Raji (cell line): ENCODE measurements around the gene SFTPD.

Experiments used
- POLR2A ChIP-seq: IDR thresholded peaks from 2 replicates; pipeline ENCODE4 v1.6.1; 2011; ENCODE audit warnings: low read depth, low read length, control low read depth; ENCODE audit not compliant: insufficient read depth

SFTPD gene

DNA sequence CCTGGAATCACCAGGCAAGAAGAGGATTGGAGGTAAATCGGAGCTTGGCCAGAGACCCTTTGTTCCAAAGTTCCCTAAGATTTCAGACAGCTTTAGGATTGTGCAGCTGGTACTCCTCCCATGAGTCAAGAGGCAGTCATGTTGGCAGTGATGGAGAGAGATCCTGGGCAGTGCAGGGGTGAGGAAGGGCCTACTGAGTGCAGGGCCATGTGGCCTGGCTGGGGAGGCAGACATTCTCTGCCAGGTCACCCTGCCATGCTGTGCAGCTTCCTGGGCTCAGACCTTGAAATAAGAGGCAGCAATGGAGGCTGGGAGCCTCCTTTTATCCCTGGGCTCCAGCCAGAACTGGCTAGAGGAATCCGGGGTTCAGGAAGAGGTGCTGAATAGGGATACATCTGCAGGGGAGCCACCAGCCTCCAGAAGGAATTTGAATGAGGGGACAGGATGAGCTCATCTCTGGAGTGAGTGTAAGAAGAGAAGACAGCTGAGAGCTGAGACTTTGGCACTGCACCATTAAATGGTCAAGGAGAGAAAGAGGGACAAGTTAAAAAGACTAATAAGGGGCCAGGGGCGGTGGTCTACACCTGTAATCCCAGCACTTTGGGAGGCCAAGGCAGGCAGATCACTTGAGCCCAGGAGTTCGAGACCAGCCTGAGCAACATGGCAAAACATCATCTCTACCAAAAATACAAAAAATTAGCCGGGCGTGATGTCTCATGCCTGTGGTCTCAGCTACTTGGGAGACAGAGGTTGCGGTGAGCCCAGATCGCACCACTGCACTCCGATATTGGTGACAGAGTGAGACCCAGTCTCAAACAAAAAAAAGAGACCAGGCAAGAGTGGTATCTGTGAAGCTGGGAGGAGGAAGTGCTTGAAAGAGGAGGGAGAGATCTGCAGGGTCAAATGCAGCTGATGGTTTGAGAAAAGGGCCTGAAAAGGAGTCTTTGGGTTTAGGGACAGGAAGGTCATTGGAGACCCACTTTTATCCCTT lies 12.0 kb downstream of the SFTPD start:
- no peak for TF ChIP-seq POLR2A

DNA sequence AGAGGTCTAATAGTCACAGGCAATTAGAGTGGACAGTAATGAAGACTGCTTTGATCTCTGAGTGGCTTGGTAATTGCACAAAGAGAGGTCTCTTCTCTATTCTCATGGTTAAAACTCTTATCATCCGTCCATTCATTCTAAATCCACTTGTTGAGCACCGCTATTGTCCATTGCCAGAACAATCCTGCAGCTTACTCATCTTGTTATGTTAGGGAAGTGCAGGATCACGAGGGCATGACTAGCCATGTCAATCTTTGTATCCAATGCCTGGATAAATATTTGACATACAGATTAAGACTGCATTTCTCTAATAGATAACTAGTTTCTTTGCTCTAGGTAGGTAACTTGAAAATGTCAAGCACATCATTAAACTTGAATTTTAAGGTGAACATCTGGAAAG lies 14.9 kb downstream of the SFTPD start:
- no peak for TF ChIP-seq POLR2A

DNA sequence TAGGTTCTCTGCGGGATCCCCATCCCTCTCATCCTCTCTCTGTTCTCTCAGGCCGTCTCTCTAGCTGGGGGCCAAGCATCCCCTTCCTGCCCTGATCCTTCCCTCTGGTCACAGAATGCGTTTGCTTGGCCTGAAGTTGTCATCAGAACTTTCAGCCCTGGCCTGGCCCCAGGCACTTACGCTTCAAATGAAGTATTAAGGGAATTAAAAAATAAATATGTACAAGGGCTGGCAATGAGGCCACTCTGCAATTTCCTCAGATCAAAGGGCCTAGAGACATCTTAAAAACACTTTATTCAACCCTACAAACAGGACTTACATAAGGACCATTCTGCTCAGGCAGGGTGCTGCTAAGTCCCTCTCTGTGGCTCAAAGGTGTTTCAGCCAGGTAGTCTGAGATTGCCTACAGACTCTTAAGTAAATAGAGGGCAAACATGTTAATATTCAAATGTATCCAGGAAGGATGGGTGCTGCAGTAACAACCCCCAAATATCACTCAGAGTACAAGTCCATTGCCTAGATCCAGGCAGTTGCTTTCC lies 16.0 kb downstream of the SFTPD start:
- no peak for TF ChIP-seq POLR2A

DNA sequence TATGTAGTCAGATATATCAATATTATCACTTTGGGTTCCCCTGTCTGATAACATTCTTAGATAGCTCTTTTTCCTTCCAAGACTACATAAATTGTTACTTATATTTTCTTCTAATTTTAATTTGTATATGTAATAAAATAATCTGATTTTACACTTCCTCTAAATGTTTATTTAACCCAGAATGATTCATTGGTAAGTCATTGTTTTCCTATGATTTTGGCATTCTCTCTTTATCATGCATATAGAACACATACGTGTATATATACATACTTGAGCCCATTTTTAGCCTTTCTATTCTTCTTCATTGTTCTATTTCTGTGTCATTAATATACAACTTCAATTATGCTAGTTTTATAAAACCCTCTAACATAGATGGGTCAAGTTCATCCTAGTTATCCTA lies 16.6 kb downstream of the SFTPD start:
- no peak for TF ChIP-seq POLR2A

DNA sequence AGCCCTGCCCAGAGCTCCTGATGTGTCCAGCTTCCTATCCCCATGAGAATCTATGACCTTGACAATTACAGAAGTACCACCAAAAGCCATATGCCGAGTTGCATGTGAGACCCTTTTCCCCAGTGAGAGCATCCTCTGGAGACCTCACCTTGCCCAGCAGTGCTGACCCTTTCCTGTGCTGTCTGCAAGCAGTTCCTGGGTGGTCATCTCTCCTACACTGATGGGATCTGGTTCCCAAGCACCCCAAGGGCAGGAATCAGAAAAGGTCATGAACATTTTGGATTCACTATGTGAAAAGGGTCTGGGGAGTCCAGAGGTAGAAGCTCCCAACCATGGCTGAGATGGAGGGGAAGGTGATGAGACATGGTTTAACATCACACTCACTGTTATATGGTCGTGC lies 18.2 kb downstream of the SFTPD start:
- TF ChIP-seq POLR2A: no peak

DNA sequence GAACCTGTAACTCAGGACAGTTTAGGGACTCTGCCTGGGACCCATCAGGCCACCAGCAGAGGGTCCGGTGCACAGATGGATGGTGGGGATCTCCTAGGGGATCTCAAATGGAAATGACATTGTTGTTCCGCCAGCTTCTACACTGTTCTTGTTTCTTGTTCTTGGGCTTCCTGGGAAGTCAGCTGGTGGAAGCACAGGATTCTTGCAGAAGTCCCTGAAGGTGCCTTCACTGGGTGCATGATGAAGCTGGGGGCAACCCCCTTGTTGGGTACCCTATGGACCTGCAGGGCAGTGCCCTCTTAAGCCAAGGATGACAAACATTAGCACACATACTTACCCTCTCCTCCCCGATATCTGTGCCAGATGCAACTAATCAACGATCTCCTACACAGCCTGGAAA lies 18.6 kb downstream of the SFTPD start:
- TF ChIP-seq POLR2A: no peak

DNA sequence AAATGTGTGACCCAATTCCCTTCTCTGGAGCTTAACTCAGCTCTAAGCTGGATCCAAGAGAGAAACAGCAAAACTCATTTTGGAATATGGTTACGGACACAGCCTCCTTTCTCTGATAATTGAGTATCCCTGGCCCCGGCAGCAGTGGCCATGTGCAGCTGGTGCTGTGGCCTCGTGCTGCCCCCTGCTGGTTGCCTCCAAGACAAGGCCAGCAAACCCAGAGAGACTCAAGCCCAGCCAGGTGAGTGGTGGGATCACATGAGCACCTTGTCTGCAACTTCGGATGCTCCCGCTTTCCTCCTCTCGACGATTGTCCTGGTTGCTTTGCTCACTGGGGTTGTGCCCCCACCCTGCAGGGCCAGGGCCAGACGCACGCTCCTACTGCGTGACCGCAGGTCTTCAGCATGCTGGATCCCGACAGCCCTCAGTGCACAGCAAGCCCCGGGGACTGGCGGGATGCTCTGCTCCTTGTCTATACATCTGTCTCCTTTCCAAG lies 19.4 kb downstream of the SFTPD start:
- TF ChIP-seq POLR2A: no peak

DNA sequence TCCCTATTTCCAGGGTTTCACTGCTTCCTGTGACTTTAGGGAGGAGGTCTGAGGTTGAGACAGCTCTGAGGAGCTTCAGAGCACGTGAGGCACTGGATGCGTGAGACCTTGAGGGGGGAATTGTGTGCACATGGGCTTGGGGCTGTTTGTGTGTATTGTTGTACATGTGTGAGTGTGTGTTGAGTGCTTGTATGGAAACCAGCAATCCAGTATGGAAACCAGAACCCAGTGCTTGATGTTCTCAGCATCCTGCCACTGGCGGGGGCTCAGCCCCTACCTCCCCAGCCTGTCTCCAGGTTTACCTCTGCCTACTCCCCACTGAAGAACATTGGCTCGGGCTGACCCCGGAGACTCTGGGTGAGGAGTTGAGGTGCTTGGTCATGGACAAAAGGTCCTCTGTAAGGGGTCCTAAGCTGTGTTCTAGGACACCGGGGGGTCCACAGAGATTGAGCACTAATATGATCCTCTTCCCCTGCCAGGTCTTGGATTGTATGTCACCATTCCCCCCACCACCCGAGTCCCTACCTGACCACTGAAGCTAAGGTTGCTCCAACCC lies 20.8 kb downstream of the SFTPD start:
- TF ChIP-seq POLR2A: no peak

DNA sequence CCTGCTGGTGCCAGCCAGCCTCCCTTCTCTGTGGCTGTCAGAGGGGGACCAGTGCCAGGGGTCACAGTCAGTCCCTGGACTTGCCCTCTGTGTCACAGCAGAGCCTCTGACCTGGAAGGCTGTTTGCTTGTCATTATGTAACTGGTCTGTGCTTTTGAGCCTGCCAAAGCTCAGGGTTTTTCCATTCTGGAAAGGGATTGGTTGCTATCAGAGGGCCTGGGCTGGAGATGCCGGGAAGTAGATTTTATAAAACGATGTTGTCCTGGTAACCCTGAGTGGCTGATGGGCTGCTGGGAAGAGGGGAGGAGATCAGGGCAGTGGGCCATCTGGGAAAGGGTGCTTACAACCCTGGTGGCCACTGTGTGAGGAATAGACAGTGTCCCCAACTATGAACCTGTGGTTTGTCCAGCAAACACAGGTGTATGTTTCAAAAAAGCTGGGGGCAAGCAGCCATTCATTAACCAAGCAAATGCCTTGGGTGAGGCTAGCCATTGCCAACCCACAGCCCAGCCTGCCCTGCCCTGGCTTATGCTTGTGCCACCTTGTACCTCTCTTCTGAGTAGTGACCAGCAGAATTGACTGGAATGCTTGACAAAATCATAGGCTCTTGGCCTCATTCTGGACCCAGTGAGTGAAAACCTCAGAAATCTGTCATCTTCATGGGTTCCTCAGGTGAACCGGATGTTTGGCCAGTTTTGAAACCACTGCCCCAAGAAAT lies 21.6 kb downstream of the SFTPD start:
- TF ChIP-seq POLR2A: no peak

DNA sequence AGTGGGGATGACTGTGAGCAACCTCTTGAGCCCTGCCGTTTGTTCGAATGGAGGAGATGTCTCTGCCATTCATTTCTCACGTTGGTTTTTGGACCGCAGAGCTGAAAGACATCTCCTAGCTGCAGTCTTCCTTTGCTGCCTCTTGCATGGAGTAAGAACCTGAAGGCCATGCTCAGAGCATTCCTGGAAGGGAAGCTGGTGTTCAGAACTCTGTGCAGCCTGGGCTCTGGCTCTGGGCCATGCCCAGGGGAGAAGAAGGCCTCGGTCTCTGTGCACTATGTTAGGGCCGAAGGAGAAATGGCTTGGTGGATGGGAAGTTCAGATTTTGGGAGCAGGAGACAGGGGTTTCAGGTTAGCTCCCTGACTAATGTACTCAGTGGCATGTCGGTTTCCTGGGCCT lies 22.9 kb downstream of the SFTPD start:
- TF ChIP-seq POLR2A: no peak

DNA sequence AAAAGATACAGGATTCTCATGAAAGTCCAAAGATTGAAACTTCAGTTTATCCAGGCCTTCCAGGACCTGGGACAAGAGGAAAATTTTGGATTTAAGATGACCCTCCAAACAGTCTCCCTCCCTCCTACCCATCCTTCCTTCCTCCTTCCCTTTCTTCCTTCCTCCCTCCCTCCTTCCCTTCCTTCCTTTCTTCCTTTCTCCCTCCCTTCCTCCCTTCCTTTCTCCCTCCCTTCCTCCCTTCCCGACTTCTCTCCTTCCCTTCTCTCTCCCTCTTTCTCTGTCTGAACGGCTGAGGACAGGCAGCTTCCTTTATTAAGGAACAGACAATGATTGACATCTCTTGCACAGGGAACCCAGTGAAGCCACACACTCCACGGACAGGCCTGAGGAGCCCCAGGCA lies 23.3 kb downstream of the SFTPD start:
- no peak for TF ChIP-seq POLR2A

DNA sequence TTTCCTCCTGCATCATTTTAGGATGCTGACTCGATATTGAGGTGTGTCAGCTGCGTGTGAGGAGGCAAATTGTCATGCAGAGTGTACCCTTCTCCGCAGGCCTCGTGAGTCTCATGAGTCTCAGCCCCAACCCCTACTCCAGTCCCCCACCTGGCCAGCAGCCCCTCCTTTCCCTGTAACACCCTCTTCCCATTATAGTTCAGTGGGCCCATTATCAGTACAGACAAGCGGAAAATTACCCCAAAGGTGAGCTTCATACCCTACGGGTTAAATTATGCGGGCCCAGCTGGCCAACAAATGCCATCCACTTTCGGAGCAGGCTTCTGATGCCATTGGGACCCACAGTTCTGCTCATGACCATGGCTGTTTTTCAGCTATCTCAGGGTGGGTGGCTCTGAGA lies 25.2 kb downstream of the SFTPD start:
- no peak for TF ChIP-seq POLR2A

DNA sequence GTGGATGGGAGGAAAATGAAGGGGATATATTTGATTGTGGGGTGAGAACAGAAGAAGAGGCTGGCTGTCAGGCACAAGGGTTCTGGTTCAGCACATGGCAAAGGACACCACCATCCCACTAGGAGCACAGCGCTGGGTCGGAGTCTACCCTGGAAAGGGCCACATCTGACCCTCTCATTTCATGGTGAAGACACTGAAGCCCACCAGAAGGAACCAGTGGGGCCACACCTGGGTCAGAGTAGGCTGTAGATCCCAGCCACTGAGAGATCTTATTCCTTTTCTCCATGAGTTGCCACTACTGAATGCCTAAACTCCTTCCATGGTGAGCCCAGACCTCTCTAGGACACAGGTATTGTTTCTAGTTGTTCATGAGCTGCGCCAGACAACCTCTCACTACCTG lies 25.8 kb downstream of the SFTPD start:
- TF ChIP-seq POLR2A: no peak

DNA sequence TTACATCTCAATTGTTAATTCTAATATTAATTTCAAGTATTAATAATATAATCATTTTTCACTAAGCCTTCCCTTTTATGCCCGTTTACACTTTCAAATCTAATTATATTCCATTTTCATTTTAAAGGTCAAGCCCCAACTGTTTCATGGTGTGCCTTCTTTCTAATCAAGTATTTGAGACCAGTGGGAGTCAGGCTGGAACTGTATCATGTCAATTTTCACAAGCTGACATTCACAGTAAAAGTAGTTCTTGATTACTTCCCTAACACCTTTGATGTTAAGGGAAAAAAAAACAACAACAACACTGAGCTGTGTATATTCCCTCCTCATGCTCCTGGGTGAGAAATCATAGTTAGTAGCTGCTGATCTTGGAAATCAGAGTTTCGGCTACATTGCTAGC lies 38.1 kb downstream of the SFTPD start:
- no peak for TF ChIP-seq POLR2A

DNA sequence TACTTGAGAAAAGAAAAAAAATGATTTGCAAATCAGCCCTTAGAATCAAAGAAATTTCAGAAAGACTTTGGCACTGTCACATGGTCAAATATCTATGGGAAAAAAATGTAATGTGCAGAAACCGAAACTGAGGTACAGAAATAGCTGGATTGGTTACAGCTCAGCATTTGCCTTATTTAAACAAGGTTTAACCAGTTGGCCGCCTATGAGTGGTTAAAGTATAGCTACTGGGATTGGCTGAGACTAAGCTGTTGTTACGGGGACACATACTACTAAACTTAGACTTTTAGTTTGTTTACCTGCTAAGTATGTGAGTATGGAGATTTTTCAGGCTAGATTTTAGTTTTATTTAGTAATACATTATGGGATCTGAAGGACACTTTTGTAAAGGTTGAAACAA lies 38.6 kb downstream of the SFTPD start:
- no peak for TF ChIP-seq POLR2A

DNA sequence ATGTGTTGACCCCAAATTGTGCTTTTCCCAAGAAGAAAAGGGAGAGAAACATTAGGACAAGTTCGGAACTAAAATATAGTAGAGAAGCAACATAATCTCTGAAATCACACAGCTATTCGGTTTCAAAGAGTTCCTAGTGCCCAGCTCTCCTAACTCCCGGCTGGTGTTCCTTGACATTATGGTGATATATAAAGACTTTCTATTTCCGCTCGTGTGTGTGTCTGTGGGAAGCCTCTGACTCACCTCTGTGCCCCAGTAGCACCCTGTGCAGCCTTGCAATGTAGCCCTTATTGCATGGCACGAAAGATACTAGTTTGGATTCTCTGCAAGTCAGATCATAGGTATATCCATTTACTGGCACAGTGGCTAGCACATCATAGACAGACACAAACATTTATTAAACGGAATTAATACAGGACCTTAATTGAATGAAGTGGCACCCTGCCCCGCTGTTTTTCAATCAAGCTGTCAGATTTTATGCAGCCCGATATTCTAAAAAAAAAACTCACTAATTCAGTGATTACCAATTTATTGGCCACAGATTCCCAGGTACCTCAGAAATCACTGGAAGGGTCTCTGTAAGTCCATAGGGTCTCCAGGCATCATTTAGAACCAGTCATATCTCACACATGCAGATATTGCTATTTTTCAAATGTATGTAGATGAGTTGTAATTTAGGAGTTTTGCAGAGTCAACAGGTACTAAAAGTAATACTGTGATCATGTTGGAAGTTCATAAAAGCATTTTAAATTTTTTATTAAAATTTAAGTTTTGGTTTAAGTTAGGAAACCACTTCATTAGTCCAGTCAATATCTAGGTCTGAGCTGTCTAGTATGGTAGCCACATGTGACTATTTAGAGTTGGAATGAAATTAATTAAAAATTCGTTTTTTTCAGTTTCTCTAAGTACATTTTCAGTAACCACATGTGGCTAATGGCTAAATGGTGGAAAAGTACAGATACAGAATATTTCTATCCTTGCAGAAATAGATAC lies 43.3 kb downstream of the SFTPD start:
- TF ChIP-seq POLR2A: no peak
